Hematopoietic multipotent progenitor cell (in vitro differentiated cells): ENCODE results near the gene ADAMTS7. TPM values are rescaled to one million over a fixed set of nuclear protein-coding genes. Genes with fewer than 3 reads are reported as not detected.
A peak's percentile ranks its signal among the peaks of the same experiment; 100 is the strongest.
"Not testable (repeated sequence)": the region's sequence is repeated elsewhere in the genome, so short reads cannot be mapped to it uniquely, and the experiment has no call there.

Source experiments
- DNase-seq, 3 donors: peaks; one replicate each; pipeline ENCODE4 v3.0.0-alpha.2; 2011 to 2015; ENCODE audit warnings: low read depth in 2 of 3, low spot score in 2 of 3
- small RNA-seq: library from RNA; depleted of rRNA; stranded (forward); fragments of <200 nt; gene quantifications from one replicate; pipeline ENCODE3, GENCODE V24; 2012
- total RNA-seq: library from RNA; depleted of rRNA; stranded (reverse); fragments of >200 nt; gene quantifications from one replicate; pipeline ENCODE4 v1.2.3, GENCODE V29; 2012

ADAMTS7 gene
- total RNA-seq, 1 donor = 0.27 TPM

GRCh38 chr15:78732634-78733033 lies 78.6 kb downstream of the ADAMTS7 start:
- no peak for DNase-seq

GRCh38 chr15:78730955-78731354 lies 80.3 kb downstream of the ADAMTS7 start:
- no peak for DNase-seq

DNA sequence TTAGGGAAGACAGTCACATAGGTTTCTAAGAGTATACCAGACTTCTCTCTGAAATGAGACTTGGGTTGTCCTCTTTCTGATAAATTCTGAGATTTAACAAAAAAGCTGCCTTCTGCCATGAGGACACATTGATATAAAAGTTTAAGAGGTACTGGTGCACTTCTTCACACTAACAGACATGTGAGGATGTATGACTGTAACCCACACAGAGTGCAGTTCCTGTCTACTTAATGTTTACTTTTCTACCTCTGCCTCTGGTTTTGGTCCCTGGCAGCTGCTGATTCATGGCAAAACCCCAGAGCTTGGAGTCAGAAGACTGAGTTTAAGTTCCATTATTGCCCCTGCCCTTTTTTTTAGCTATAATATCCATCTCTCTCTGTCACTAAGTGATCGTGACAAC lies 82.8 kb downstream of the ADAMTS7 start:
- peak in 1 of 3 donors; percentile 33 for DNase-seq

GRCh38 chr15:78727561-78727960 lies 83.7 kb downstream of the ADAMTS7 start:
- no peak for DNase-seq

DNA sequence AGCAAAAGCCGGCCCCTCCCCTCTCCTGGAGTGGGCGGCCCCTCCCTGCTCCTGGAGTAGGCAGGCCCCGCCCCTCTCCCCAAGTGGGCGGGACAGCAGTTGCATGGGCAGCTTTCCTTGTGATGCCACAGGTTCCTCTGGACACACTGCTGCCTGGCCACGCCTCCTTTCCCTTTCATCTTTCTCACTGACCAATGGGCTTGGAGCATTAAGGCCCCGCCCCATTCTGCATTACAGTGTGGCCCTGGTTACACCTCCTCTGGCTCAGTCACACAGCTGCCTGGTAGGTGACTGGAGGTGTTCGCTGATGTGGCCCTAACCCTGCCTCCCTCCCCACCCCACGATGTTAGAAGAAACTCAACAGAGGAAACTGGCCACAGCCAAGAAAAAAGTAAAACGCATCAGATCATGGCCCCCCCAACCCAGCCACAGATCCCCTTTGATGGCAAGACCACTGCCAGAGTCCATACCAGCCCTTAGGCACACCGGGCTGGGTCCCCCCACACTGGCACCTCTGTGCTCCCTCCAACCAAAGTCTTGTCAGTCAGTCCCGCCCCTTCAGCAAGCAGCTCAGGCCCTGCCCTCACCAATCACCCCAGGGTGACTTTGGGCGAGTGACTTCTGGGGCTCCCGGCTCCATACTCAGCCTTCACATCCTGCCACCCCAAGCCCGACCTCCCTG lies 84.3 kb downstream of the ADAMTS7 start:
- peak in 1 of 3 donors; percentile 13 for DNase-seq

DNA sequence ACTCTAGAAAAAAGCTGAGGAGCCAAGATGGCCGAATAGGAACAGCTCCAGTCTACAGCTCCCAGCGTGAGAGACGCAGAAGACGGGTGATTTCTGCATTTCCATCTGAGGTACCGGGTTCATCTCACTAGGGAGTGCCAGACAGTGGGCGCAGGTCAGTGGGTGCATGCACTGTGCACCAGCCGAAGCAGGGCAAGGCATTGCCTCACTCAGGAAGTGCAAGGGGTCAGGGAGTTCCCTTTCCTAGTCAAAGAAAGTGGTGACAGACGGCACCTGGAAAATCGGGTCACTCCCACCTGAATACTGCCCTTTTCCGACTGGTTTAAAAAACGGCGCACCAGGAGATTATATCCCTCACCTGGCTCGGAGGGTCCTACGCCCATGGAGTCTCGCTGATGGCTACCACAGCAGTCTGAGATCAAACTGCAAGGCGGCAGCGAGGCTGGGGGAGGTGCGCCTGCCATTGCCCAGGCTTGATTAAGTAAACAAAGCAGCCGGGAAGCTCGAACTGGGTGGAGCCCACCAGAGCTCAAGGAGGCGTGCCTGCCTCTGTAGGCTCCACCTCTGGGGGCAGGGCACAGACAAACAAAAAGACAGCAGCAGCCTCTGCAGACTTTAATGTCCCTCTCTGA lies 91.3 kb downstream of the ADAMTS7 start:
- DNase-seq = not testable (repeated sequence)

DNA sequence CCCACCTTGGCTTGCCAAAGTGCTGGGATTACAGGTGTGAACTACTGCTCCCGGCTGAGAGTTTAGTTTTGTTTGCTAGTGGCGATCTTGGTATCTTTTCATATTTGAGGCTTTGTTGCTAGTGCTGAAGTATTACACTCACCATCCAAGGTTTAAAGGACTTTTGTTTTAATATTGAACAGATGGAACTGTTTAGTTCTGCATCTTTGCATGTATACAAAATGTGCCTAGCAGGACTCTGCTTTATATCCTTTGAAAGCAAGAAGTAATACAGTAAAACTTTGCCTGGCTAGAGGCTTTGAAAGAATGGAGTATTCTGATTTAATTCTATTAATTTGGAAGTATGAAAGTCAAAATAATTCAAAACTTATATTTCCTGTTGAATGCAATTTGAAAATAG lies 92.4 kb downstream of the ADAMTS7 start:
- no peak for DNase-seq

DNA sequence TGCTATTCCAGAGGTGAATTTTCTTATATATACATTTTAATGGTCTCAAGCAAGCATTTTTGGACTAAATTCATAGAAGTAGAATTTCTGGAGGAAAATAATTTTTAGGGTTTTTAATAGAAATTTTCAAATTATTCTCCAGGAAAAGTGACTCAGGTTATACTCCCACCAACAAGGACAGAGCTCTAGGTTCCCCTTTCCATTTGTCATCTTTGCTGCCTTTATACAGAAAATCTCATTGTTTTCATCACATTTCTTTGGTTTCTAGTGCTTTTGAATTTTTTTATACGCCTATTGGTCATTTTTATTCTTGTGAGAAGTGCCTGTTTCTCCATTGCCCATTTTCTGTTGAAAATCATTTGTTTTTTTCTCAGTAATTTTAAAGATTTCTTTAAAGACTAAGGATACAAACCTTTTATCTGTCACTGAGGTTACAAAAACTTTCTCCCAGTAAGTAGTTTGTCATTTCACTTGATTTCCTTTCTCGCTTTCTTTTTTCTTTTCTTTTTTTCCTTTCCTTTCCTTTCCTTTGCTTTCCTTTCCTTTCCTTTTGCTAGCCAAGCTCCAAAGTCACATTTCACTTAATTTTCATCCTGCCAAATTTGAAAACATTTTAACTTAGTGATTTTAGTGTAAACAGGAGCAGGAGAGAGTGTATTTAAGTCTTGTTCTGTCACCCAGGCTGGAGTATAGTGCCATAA lies 93.2 kb downstream of the ADAMTS7 start:
- no peak for DNase-seq

DNA sequence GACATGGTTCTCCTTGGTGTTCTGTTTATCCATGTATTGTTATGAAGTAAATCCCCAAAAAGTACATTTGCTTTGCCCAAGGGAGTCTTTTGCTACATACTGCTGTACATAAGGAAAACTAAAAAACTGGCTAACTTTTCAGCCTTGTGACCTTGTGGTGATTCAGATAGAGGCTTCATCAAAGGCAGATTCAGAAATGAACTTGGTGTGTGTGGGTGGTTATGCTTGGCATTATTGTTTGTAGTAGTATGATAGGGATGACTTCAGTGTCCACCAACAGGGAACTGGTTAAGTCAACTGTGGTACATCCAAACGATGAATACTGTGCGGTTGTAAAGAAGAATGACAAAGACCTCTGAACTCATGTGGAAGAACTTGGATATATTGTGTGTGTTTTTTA lies 94.6 kb downstream of the ADAMTS7 start:
- DNase-seq = no peak

DNA sequence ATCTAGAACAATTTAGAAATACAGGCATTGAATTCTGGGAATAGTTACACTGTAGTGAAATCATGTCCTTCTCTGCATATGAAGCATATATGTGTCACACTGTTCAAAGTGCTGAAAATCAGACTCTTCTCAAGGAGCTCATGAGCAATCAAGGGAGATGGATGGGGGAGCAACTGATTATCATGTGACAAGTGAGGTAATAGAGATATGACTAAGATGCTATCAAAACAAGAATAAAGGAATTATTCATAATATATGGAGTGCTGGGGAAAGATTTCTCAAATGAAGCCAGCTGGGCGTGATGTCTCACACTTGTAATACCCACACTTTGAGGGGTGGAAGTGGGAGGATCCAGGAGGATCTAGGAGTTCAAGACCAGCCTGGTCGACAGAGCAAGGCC lies 95.3 kb downstream of the ADAMTS7 start:
- no peak for DNase-seq

- no peak for DNase-seq
Measured at GRCh38 chr15:78715434-78715833, 95.8 kb downstream of the ADAMTS7 start.

- no peak for DNase-seq
Measured at GRCh38 chr15:78714890-78715289, 96.4 kb downstream of the ADAMTS7 start.

GRCh38 chr15:78712797-78713515 lies 98.3 kb downstream of the ADAMTS7 start:
- DNase-seq = no peak

GRCh38 chr15:78711638-78712037 lies 99.6 kb downstream of the ADAMTS7 start:
- DNase-seq = no peak

- peak; percentile 30 to 73 (median 54) for DNase-seq
Measured at GRCh38 chr15:78709263-78709882, 101.9 kb downstream of the ADAMTS7 start.

Small RNAs within 50 kb of the gene (small RNA-seq; reads per million reads assigned to genes)
- gene AC022748.3 = not detected

Other genes with a start within 250 kb of the ADAMTS7 start
- gene CHRNA5, start 245.9 kb downstream of the ADAMTS7 start, total RNA-seq = 1.6 TPM
- not detected for gene CHRNA3, start 190.5 kb downstream of the ADAMTS7 start, total RNA-seq
- 0.27 TPM for gene CHRNB4, start 170.3 kb downstream of the ADAMTS7 start, total RNA-seq
- gene MORF4L1, start 61.4 kb upstream of the ADAMTS7 start, total RNA-seq = 103 TPM
- 2.4 TPM for gene CTSH, start 133.6 kb upstream of the ADAMTS7 start, total RNA-seq